Measurements from ENCODE around the gene ZFP92.
"Not testable (repeated sequence)": the region's sequence is repeated elsewhere in the genome, so short reads cannot be mapped to it uniquely, and the experiment has no call there.

ZFP92 gene

GRCh38 chrX:153411255-153411987 lies at the start of gene ZFP92:
Gene ZFP92 (plus strand): TSS chrX:153411472. CDS start chrX:153418323, 6,851 bp downstream.
- DNase-seq: peak; percentile 40

GRCh38 chrX:153361781-153362397 lies 49.4 kb upstream of the ZFP92 start:
- DNase-seq: no peak

- DNase-seq: no peak
These were observed 45.6 kb upstream of the ZFP92 start for GRCh38 chrX:153365670-153366069.

DNA sequence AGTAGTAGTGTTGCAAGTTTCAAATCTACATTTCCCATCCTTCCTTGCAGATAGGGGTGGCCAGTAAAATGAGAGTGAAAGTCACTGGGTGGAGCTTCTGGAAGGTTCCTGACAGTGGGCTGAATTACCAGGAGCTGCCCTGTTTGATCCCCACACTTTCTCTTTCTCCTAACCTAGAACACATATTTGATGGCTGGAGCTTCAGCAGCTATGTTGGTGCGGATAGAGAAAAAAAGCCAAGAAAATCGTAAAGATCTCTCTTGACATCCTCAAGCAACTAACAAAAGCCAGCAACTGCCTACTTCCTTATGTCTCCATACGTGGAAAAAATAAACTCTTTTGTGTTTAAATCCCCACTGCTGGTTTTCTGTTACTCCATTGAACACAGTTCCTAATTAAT lies 45.2 kb upstream of the ZFP92 start:
- no peak for DNase-seq

GRCh38 chrX:153366878-153367538 lies 44.3 kb upstream of the ZFP92 start:
- no peak for DNase-seq

GRCh38 chrX:153370293-153371055 lies 40.8 kb upstream of the ZFP92 start:
- DNase-seq: no peak

DNA sequence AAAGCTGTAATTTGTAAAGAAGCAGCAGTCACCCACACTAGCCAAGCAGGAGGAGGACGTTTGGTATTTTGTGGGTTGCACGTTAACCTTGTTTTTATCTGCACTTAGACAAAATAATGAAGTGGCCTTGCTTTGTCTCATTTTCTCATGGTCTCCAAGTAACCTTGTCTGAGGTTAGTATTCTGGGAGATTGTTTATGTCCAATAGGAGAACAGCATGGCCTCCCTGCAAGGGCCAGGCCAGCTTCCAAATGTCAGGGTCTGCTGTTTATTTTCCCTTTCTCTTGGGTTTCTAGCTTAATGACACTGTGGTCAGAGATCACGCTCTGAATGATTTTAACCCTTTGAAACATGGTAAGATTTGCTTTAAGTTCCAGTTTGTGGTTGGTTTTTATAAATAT lies 40.0 kb upstream of the ZFP92 start:
- no peak for DNase-seq

DNA sequence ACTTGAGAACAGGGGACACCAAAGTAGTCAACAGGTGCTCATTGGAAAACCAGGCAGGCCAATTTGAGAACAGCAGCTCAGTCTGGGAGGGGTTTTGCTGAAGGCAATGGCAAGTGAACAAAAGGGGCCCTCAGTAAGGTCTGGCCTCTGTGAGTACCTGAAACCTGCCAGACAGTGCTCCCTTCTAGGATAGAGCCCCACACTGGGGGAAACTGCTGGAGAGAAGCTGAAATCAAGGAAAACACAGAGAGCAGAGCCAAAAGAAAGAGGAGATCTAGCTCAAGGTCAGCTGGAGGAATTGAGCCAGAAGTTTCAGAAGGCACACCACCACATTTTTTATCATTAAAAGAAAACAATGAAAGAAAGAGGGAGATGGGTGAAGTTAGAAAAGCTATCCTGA lies 38.3 kb upstream of the ZFP92 start:
- no peak for DNase-seq

- DNase-seq: no peak
These were observed 36.8 kb upstream of the ZFP92 start for GRCh38 chrX:153374426-153374825.

DNA sequence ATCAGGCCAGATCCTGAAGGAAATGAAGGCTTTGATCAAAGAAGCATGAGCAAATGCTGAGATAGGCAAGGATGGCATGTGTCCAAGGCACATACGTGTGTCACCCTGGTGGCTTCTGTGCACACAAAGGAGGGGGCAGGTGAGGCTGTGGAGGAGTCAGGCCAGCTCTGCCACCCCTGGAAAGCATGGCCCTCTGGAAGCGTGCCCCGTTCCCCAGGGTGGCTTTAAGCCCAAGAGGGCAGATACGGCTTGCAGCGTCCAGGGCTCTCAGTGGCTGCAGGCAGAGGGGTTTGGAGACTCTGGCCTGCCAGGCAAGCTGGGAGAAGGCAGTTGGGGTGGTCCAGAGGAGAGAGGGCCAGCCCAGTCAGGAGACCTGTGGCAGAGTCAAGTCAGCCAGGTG lies 35.7 kb upstream of the ZFP92 start:
- no peak for DNase-seq

- no peak for DNase-seq
These were observed 33.5 kb upstream of the ZFP92 start for GRCh38 chrX:153377727-153378126.

GRCh38 chrX:153378607-153379006 lies 32.7 kb upstream of the ZFP92 start:
- no peak for DNase-seq

DNA sequence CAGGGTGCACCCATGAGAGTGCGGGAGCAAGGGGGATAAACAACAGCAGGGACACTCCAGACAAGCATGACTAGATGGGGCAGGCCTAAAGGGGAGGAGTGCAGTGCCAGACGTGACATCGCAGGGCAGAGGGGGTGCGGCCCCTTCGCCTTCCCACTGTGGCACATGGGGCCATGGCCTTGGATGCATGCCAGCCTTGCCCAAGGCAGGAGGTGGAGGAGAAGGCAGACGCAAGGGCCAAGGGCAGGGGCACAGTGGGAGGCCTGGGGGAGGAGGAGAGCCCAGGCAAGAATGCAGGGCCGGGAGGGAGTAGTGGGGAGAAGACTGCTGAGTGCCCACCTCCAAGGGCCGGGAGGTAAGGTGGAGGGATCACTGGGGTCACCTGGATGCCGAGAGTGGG lies 31.8 kb upstream of the ZFP92 start:
- no peak for DNase-seq

GRCh38 chrX:153379971-153380581 lies 31.2 kb upstream of the ZFP92 start:
- DNase-seq: no peak

DNA sequence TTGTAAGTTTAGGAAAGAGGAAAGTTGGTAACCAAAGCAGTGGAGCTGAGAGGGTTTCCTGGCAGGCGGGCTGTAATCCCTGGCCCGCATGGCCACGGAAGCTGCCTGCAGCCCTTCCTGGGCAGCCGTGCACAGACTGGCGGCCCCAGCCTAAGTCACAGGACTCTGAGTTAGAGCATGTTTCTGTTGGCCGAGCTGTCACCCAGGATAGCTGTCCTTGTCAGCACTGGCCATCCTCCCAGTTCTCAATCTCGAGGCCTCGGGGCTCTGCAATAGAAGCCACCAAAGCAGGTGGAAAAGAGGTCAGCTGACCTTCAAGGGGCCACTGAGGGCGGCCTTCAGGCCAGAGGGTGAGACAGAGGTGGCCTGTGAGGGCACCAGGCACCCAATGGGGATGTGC lies 30.6 kb upstream of the ZFP92 start:
- DNase-seq: no peak

- peak; percentile 3 for DNase-seq
These were observed 29.4 kb upstream of the ZFP92 start for GRCh38 chrX:153381684-153382532.

DNA sequence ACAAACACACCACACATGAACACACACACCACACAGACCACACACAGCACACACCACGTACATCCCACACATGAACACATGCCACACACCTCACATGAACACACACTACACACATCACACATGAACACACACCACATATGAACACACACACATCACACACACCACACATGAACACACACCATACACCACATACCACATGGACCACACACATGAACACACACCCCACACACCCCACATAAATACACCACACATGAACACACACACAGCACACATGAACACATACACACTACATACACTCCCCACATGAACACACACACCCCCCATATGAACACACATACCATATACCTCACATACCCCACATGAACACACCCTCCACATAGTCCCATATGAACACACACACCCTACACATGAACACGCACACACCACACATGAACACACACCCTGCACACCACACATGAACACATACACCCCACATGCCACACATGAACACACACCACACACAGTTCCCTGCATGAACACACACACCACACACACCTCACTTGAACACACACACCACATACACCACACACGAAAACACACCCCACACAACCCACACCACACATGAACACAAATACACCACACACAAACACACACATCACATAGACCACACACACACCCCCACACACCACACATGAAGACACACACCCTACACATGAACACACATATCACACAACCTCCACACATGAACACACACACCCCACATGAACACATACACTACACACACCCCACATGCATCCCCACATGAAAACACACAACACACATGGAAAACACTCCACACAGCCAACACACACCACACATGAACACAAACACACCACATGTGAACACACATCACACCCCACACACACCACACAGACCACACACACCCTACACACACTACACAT lies 28.4 kb upstream of the ZFP92 start:
- DNase-seq: no peak

- DNase-seq: no peak
These were observed 26.9 kb upstream of the ZFP92 start for GRCh38 chrX:153384390-153384789.

- not testable (repeated sequence) for DNase-seq
These were observed 26.3 kb upstream of the ZFP92 start for GRCh38 chrX:153384973-153385372.

GRCh38 chrX:153386097-153386496 lies 25.2 kb upstream of the ZFP92 start:
- peak; percentile 2 for DNase-seq

GRCh38 chrX:153387345-153387744 lies 23.9 kb upstream of the ZFP92 start:
- DNase-seq: no peak
